Measurements from ENCODE around the gene DMRTC2. TPM values are rescaled to one million over a fixed set of nuclear protein-coding genes. Genes with fewer than 3 reads are reported as not detected.

Gene DMRTC2
- total and polyA plus RNA-seq, 8 donors: not detected

DNA sequence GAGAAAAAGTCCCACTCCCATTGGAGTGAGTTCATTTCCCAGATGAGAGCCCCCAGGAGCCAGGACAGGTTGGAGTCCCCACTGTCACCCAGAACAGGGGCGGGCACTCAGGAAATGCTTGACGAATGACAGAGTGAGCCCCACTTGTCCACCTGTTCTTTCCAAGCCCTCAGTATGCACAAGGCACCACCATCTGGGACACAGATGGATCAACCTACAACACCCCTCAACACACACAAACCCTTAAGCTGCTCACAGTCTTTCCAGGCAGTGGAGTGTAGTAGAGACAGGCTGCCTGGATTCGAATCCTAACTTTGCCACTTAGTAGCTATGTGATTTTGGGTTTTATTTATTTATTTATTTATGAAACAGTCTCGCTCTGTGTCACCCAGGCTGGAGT lies 46.1 kb downstream of the DMRTC2 start:
- FAIRE-seq (no peak), ATAC-seq (no peak), DNase-seq (no peak)
- peaks cover 0 to 29% (median 12%) of the 10 kb centered on the region in 3 donors for H3K36me3 ChIP-seq
- H3K4me3 ChIP-seq: no peak overlapping the region
- H3K27ac ChIP-seq: no peak overlapping the region
- peaks cover 8 to 10% (median 8%) of the 10 kb centered on the region in 3 donors for H3K4me1 ChIP-seq
- WGBS, 2 donors: 96 to 98% methylated on average over 4 of the region's 4 CpGs
- no peaks in the 10 kb centered on the region for H3K9me3 ChIP-seq
- intact Hi-C loops (cut with DNase I): no loop called here
- TF ChIP-seq CTCF (IDR thresholded peaks at IDR 0.05): no peak
- H3K27me3 ChIP-seq: no peaks in the 10 kb centered on the region

GRCh38 chr19:41892173-41892902 lies 47.5 kb downstream of the DMRTC2 start:
- no peaks in the 10 kb centered on the region for H3K4me1 ChIP-seq
- H3K9me3 ChIP-seq: no peaks in the 10 kb centered on the region
- intact Hi-C loops (cut with DNase I): no loop called here
- H3K27ac ChIP-seq: no peak overlapping the region
- 91 to 94% methylated on average over 34 of the region's 34 CpGs for WGBS, 2 donors
- H3K27me3 ChIP-seq: no peaks in the 10 kb centered on the region
- no peak for TF ChIP-seq CTCF (IDR thresholded peaks at IDR 0.05)
- no peak for DNase-seq
- FAIRE-seq: no peak
- H3K4me3 ChIP-seq: no peak overlapping the region
- no peak for ATAC-seq
- H3K36me3 ChIP-seq: peaks cover 0 to 29% (median 14%) of the 10 kb centered on the region in 3 donors

GRCh38 chr19:41893899-41894298 lies 49.1 kb downstream of the DMRTC2 start:
- 85 to 92% methylated on average over 6 of the region's 6 CpGs for WGBS, 2 donors
- intact Hi-C loops (cut with DNase I): no loop called here
- no peak for TF ChIP-seq CTCF (IDR thresholded peaks at IDR 0.05)
- no peak overlapping the region for H3K4me3 ChIP-seq
- no peaks in the 10 kb centered on the region for H3K9me3 ChIP-seq
- FAIRE-seq (no peak), ATAC-seq (no peak), DNase-seq (no peak)
- no peak overlapping the region for H3K27ac ChIP-seq
- peaks cover 0 to 38% (median 23%) of the 10 kb centered on the region in 3 donors for H3K36me3 ChIP-seq
- H3K4me1 ChIP-seq: no peaks in the 10 kb centered on the region
- H3K27me3 ChIP-seq: no peaks in the 10 kb centered on the region

DNA sequence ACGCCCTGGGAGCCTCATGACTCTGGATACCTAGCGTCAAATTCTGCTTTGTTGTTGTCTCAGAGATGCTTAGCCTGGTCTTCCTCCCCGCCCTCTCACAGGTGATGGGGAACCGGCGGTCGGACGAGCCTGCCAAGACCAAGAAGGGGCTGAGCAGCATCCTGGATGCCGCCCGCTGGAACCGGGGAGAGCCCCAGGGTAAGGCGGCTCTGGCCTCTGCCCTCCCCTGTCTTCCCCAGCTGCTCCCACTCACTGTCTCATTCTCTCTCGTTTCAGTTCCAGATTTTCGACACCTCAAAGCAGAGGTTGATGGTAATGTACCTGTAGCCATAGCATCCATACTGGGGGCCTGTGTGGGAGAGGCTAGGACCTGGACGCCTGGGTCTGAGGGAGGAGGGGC lies 49.5 kb downstream of the DMRTC2 start:
- FAIRE-seq: no peak
- no peak for TF ChIP-seq CTCF (IDR thresholded peaks at IDR 0.05)
- no peak for DNase-seq
- H3K36me3 ChIP-seq: peaks cover 0 to 33% (median 26%) of the 10 kb centered on the region in 3 donors
- H3K9me3 ChIP-seq: no peaks in the 10 kb centered on the region
- H3K4me1 ChIP-seq: no peaks in the 10 kb centered on the region
- 87 to 93% methylated on average over 14 of the region's 14 CpGs for WGBS, 2 donors
- intact Hi-C loops (cut with DNase I): no loop called here
- no peaks in the 10 kb centered on the region for H3K27me3 ChIP-seq
- H3K27ac ChIP-seq: no peak overlapping the region
- ATAC-seq: no peak
- no peak overlapping the region for H3K4me3 ChIP-seq

All from pancreas (tissue), 10 donors.